ENCODE data around the gene KRTAP10-7.
"Not testable (repeated sequence)": the region's sequence is repeated elsewhere in the genome, so short reads cannot be mapped to it uniquely, and the experiment has no call there.

KRTAP10-7 gene

DNA sequence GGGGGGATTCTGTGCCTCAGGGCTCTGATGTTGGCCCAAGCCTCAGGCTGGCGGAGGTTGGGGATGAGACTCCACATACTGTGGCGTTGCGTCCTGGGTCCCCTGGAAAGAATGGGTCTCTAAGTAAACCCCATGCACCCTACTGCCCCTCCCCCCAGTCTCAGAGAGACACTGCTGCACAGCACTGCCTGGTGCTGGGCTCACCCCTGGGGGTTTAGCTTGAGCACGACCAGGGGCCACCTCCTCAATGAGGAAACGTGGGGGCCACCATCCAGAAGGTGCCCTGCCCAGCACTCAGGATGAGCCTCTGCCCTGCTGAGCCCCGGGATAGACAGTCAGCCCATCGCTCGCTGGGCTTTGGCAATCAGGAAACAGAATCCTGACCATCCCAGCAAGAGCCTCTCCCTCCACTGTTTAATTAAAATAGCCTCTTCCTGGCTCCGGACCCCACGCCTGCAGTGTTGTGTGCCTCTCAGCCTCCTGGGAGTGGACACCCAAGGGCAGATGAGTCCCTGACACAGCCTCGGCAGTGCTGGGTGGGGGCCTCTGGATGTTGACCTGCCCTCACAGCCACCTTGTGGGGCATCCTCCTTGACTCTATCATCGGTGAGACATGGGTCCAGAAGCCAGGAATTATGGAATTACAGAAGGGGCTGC is 30.4 kb upstream of the KRTAP10-7 start:
- DNase-seq, result no peak
- Histone ChIP-seq H3K4me3 (ENCODE audit: low read depth, low read length) (no peak overlapping the region), H3K27ac (no peak overlapping the region), H3K27me3 (replicated peaks) (no peaks in the 10 kb centered on the region), H3K36me3 (replicated peaks) (no peaks in the 10 kb centered on the region)
- in situ Hi-C loops (cut with HindIII; ENCODE audit: low pct_ligation_motif_present, low sequenced_read_pairs), result no loop called here
- TF ChIP-seq, protein P1, sequence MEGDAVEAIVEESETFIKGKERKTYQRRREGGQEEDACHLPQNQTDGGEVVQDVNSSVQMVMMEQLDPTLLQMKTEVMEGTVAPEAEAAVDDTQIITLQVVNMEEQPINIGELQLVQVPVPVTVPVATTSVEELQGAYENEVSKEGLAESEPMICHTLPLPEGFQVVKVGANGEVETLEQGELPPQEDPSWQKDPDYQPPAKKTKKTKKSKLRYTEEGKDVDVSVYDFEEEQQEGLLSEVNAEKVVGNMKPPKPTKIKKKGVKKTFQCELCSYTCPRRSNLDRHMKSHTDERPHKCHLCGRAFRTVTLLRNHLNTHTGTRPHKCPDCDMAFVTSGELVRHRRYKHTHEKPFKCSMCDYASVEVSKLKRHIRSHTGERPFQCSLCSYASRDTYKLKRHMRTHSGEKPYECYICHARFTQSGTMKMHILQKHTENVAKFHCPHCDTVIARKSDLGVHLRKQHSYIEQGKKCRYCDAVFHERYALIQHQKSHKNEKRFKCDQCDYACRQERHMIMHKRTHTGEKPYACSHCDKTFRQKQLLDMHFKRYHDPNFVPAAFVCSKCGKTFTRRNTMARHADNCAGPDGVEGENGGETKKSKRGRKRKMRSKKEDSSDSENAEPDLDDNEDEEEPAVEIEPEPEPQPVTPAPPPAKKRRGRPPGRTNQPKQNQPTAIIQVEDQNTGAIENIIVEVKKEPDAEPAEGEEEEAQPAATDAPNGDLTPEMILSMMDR (IDR thresholded peaks at IDR 0.05; ENCODE audit: low read depth, low read length, missing control alignments), result no peak

DNA sequence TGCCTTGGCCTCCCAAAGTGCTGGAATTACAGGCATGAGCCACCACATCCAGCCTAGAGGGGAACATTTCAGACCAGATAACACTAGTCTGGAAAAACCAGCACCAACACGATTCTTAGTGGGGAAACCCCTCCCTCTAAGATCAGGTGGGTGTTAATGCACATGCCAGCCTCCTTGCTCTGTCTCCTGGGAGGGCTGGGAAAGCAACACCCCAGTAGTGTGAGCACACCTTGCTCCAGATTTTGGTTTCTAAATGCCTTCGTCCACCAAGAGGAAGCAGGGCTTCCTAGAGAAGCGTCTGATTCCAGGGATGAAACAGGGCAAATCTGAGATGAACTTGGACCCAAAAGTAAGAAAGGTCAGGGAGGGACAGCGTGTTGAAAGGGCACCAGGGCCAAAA is 29.1 kb upstream of the KRTAP10-7 start:
- TF ChIP-seq, protein P1 (IDR thresholded peaks at IDR 0.05; ENCODE audit: low read depth, low read length, missing control alignments), result no peak
- DNase-seq, result no peak
- no peaks in the 10 kb centered on the region for H3K27me3 ChIP-seq (replicated peaks)
- no peak overlapping the region for H3K4me3 ChIP-seq (ENCODE audit: low read depth, low read length)
- H3K36me3 ChIP-seq (replicated peaks), result no peaks in the 10 kb centered on the region
- in situ Hi-C loops (cut with HindIII; ENCODE audit: low pct_ligation_motif_present, low sequenced_read_pairs), result no loop called here
- no peak overlapping the region for H3K27ac ChIP-seq

DNA sequence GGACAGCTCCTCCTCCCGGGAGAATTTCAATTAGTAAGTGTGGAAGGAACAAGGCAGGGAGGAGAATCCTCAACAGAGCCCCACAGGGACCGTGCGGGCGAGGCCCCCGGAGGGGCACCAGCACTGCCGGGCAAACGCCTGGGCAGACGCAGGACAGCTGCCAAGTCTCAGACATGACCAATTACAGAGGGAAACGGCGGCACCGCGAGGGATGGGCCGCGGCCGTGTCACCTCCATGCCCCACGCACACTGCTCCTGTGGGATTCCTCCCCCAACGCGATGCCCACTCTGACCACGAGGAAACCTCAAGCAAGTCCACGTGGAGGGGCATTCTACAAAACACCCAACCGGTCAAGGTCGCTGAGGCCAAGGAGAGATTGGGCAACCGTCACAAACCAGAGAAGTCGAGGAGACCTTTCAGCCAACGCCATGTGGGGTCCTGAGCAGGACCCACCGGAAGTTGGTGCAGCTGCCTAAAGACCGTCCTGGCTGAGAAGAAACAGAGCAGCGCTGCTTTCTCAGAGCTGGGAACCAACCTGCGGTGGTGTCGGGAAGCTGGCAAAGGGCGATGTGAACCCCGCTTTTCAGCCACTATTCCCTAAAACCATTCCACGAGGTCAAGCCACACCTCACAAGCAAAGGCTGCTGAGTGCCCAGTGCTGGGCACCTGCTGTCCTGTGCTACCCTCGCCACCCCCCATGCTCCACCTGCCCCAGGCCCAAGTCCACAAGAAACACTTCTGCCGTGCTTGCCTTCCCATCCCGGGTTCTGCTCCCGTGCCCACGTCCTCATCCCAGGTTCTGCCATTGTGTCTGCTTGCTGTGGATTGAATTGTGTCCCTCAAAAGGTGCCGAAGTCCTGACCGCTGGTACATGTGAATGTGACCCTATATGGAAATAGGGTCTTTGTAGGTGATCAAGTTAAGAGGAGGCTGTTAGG is 28.3 kb upstream of the KRTAP10-7 start:
- TF ChIP-seq, protein P1 (IDR thresholded peaks at IDR 0.05; ENCODE audit: low read depth, low read length, missing control alignments), result no peak
- DNase-seq, result no peak
- Histone ChIP-seq H3K27ac (no peak overlapping the region), H3K27me3 (replicated peaks) (no peaks in the 10 kb centered on the region), H3K36me3 (replicated peaks) (no peaks in the 10 kb centered on the region), H3K4me3 (ENCODE audit: low read depth, low read length) (no peak overlapping the region)
- in situ Hi-C loops (cut with HindIII; ENCODE audit: low pct_ligation_motif_present, low sequenced_read_pairs), result no loop called here

DNA sequence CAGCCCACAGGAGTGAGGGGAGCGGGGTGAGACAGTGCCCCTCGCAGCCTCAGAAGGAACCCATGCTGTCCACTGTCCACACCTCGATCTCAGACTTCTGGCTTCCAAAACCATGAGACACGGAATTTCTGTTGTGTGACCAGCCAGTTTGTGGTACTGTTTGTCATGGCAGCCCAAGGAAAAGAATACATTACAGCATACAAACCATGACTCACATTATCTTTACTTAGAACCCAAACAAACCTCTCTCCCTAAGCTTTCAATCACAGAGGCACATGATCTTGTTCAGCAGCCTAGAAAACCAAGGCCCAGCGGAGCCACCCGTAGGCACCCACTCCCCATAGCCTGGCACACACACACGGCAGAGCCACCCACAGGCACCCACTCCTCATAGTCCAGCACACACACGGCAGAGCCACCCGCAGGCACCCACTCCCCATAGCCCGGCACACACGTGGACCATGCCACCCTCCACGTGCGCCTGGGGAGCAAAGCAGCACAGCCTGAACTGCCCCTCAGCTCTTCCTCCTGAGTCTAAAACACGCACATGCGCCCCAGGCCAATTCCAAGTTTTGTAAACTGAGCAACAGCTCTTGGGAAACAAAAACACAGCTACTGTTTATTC is 27.3 kb upstream of the KRTAP10-7 start:
- TF ChIP-seq, protein P1 (IDR thresholded peaks at IDR 0.05; ENCODE audit: low read depth, low read length, missing control alignments), result no peak
- in situ Hi-C loops (cut with HindIII; ENCODE audit: low pct_ligation_motif_present, low sequenced_read_pairs), result no loop called here
- H3K27ac ChIP-seq, result no peak overlapping the region
- H3K27me3 ChIP-seq (replicated peaks), result no peaks in the 10 kb centered on the region
- no peak overlapping the region for H3K4me3 ChIP-seq (ENCODE audit: low read depth, low read length)
- DNase-seq, result peak; percentile 39
- no peaks in the 10 kb centered on the region for H3K36me3 ChIP-seq (replicated peaks)

DNA sequence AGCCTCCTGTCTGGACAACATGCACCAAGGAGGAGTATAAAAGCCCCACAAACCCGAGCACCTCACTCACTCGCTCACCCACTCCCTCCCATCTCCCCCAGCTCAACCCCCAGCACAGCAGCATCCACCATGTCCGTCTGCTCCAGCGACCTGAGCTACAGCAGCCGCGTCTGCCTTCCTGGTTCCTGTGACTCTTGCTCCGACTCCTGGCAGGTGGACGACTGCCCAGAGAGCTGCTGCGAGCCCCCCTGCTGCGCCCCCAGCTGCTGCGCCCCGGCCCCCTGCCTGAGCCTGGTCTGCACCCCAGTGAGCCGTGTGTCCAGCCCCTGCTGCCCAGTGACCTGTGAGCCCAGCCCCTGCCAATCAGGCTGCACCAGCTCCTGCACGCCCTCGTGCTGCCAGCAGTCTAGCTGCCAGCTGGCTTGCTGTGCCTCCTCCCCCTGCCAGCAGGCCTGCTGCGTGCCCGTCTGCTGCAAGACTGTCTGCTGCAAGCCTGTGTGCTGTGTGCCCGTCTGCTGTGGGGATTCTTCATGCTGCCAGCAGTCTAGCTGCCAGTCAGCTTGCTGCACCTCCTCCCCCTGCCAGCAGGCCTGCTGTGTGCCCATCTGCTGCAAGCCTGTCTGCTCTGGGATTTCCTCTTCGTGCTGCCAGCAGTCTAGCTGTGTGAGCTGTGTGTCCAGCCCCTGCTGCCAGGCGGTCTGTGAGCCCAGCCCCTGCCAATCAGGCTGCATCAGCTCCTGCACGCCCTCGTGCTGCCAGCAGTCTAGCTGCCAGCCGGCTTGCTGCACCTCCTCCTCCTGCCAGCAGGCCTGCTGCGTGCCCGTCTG is 26.6 kb upstream of the KRTAP10-7 start, which contains the start of gene KRTAP10-4:
KRTAP10-4 (plus strand) TSS at position 100 of the 827 bp plus-strand sequence; CDS start at position 130, 30 bp downstream.
- H3K4me3 ChIP-seq (ENCODE audit: low read depth, low read length); H3K27ac ChIP-seq; DNase-seq; H3K27me3 ChIP-seq (replicated peaks); in situ Hi-C loops (cut with HindIII; ENCODE audit: low pct_ligation_motif_present, low sequenced_read_pairs); H3K36me3 ChIP-seq (replicated peaks): not testable (repeated sequence)
